ENCODE data around the gene CHST6.
A peak's percentile ranks its signal among the peaks of the same experiment; 100 is the strongest.
"Not testable (repeated sequence)": the region's sequence is repeated elsewhere in the genome, so short reads cannot be mapped to it uniquely, and the experiment has no call there.

CHST6 gene

GRCh38 chr16:75475420-75475847 lies 19.8 kb downstream of the CHST6 start:
- no peak for DNase-seq (ENCODE audit: low spot score)

- DNase-seq (ENCODE audit: low spot score): no peak
These were observed 22.0 kb downstream of the CHST6 start for GRCh38 chr16:75472908-75473877.

- no peak for DNase-seq (ENCODE audit: low spot score)
These were observed 23.3 kb downstream of the CHST6 start for GRCh38 chr16:75471723-75472633.

- DNase-seq (ENCODE audit: low spot score): peak; percentile 17
These were observed 28.5 kb downstream of the CHST6 start for GRCh38 chr16:75466760-75467159.

GRCh38 chr16:75464122-75464918 lies 30.9 kb downstream of the CHST6 start, which contains the start of gene TMEM170A:
Gene TMEM170A (minus strand): TSS chr16:75464689. CDS start chr16:75464600, 89 bp downstream.
- DNase-seq (ENCODE audit: low spot score): peak; percentile 100

- not testable (repeated sequence) for DNase-seq (ENCODE audit: low spot score)
These were observed 31.7 kb downstream of the CHST6 start for GRCh38 chr16:75463389-75464121.

DNA sequence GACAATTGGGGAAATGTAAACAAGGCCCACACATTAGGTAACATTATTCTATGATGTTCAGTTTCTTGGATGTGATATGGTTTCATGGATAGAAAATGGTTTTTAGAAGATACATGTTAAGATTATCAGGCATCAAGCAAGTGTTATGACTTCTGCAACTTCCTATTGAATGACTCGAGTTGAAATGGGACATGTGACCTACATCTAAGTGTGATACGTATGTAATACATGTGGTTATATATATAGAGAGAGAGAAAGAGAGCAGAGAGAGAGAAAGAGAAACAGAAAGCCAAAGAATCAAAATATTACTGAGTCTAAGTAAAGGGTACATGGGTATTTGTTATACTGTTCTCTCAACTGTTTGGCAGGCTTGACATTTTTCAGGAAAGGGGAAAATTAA lies 32.4 kb downstream of the CHST6 start:
- DNase-seq (ENCODE audit: low spot score): no peak

GRCh38 chr16:75461575-75461974 lies 33.7 kb downstream of the CHST6 start:
- DNase-seq (ENCODE audit: low spot score): peak; percentile 3

DNA sequence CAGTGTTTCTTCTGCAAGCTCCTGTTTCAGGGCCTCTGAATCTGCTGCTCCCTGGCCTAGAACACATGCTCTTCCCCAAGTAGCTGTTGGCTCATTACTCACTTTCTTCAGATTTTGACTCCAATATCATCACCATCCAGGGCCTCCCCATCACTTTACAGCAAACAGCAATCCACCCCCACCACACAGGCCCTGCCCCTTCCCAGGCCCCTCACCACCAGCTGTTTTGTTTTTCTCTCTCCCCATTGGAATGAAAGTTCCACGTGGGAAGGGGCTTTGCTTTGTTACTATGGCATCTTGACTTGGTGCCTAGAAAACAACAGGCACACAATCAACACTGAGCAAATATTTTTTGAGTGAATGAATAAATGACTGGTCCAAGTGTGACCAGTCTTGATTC lies 34.8 kb downstream of the CHST6 start:
- DNase-seq (ENCODE audit: low spot score): peak; percentile 82

GRCh38 chr16:75459691-75460090 lies 35.5 kb downstream of the CHST6 start:
- DNase-seq (ENCODE audit: low spot score): no peak

DNA sequence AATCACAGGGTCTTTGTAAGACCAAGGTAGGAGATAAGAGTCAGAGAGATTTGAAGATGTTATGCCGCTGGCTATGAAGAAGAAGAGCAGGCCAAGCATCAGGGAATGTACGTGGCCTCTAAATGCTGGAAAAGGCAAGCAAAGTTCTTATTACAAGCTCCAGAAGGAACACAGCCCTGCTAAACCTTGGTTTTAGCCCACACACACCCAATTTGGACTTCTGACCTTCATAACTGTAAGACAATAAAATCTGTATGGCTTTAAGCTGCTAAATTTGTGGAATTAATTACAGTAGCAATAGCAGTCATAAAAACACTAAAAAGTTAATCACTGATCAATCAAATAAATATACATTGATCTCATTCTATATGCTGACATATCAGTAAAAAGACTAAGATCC lies 36.8 kb downstream of the CHST6 start:
- DNase-seq (ENCODE audit: low spot score): peak; percentile 4

DNA sequence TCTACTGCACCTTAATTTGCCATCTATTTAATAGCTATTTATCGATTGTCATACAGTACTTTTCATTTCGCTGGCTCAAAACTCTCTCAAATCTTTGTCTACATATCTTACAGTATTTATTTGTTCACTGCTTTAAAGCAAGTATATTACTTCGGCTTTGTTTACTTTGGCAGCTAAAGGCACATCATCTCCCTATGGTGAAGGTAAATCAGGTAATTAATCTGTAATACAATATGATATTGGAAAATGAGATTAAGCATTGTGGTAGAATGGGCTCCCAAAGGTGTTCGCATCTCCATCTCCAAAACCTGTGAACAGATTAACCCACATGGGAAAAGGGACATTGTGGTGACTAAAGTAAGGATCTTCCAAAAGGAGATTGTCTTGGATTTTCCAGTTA lies 37.2 kb downstream of the CHST6 start:
- DNase-seq (ENCODE audit: low spot score): no peak

GRCh38 chr16:75457485-75458021 lies 37.7 kb downstream of the CHST6 start:
- DNase-seq (ENCODE audit: low spot score): peak; percentile 23

GRCh38 chr16:75456971-75457370 lies 38.3 kb downstream of the CHST6 start:
- DNase-seq (ENCODE audit: low spot score): peak; percentile 46

DNA sequence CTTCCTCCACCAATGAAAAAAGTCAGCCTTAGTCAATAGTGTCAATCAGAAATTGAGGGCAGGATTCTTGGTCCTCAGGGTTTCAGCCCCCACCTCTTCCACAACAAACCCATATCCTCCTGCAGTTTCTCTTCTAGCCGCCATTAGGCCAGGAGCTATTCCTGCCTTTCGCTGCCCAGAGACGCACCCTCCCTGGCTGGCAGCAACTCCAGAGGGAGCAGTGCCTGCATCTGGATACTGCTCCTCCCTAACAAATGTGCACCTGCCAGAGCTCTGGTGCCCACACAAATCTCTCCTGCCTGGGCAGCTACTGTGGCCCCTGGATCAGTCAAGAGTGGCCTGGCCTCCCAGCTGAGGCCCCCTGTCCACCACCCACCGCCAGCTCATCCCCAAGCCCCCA lies 38.8 kb downstream of the CHST6 start:
- DNase-seq (ENCODE audit: low spot score): peak; percentile 11

GRCh38 chr16:75455677-75456076 lies 39.6 kb downstream of the CHST6 start:
- DNase-seq (ENCODE audit: low spot score): peak; percentile 6

GRCh38 chr16:75452464-75453190 lies 42.6 kb downstream of the CHST6 start:
- DNase-seq (ENCODE audit: low spot score): peak; percentile 20

DNA sequence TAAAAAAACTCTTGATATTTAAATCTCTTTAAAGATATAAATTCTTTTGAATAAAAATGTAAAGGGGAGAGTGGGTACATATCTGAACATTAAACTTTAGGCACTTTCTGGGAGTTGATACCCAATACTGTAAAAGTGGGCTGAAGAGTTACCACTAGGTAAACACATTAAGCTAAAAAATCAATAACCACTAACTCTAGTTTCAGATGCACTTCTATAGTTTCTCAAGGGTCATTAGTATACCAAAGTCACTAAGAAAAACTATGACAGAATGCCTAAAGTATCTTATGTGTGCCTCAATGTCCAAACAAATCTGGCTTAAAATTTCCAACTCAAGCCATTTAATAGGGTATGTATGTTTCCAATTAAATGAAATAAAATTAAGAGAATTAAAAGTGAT lies 48.8 kb downstream of the CHST6 start:
- no peak for DNase-seq (ENCODE audit: low spot score)

GRCh38 chr16:75445298-75445697 lies 49.9 kb downstream of the CHST6 start:
- no peak for DNase-seq (ENCODE audit: low spot score)

DNA sequence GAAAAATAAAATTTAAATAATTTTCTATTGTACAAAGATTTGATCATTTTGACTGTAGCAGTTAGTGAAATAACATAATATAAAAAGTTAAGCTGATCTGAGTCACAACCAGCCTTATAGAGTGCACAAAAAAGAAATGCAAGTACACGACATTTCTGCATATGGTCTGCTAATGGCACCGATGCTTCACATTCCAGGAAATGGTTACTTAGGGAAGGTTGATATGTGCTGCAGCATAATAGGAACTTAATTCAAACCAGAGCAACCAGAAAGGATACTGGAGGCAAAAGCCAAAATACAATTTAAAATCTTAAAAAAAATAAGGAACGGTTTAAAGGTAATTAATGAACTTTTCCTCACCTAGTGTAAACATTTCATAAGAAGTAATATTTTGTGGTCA lies 51.9 kb downstream of the CHST6 start:
- no peak for DNase-seq (ENCODE audit: low spot score)

All from left forelimb (tissue), 1 donor.